CD4-positive, alpha-beta T cell (primary cell): ENCODE measurements around the gene HDAC9. TPM values are rescaled to one million over a fixed set of nuclear protein-coding genes. Genes with fewer than 3 reads are reported as not detected.

Experiments used
- ATAC-seq: fragments of 200-7000 bp; cut with Tn5 transposase; one replicate; pipeline ENCODE4 v1.10.0; 2022; ENCODE audit warnings: mild to moderate bottlenecking; ENCODE audit not compliant: poor library complexity
- CTCF ChIA-PET: fragments of 350-600 bp; sonication (Branson Sonifier 250); formaldehyde crosslinking; loops from one replicate; lab custom pipeline; 2021; ENCODE audit warnings: antibody characterized with exemption, inconsistent platforms; lab: Charles Lee
- POLR2A ChIA-PET: fragments of 350-600 bp; sonication (Branson Sonifier 250); formaldehyde crosslinking; loops from one replicate; lab custom pipeline; 2021; ENCODE audit warnings: antibody characterized with exemption, inconsistent platforms; lab: Charles Lee
- DNase-seq, 14 experiments: peaks; one replicate each; pipeline ENCODE4 v3.0.0-alpha.2; 2013 to 2020; ENCODE audit warnings: mixed read lengths in 2 of 14
- H3K27ac ChIP-seq, 2 donors: one replicate each; pipeline versions ENCODE4 v1.5.1 to v1.7.0; 2013; ENCODE audit warnings: low read length in 2 of 2, low read depth in 1 of 2, mild to moderate bottlenecking in 1 of 2
- H3K27me3 ChIP-seq, 2 experiments: 1 replicate in 1 of 2; 2 replicates in 1 of 2; pipeline versions ENCODE4 v1.6.1 to v1.7.0; 2013; ENCODE audit warnings: low read length in 2 of 2, control low read depth in 1 of 2, mild to moderate bottlenecking in 1 of 2, moderate library complexity in 1 of 2; ENCODE audit not compliant: insufficient read depth in 2 of 2, control insufficient read depth in 1 of 2
- H3K36me3 ChIP-seq: one replicate; pipeline ENCODE4 v1.6.1; 2013; ENCODE audit warnings: low read length, control low read depth; ENCODE audit not compliant: insufficient read depth
- H3K4me1 ChIP-seq: one replicate; pipeline ENCODE4 v1.6.1; 2013; ENCODE audit warnings: low read length, control low read depth; ENCODE audit not compliant: insufficient read depth
- H3K4me3 ChIP-seq: one replicate; pipeline ENCODE4 v1.5.1; 2013; ENCODE audit warnings: mild to moderate bottlenecking, low read length, moderate library complexity
- H3K9me3 ChIP-seq, 2 experiments: 1 replicate in 1 of 2; 2 replicates in 1 of 2; pipeline versions ENCODE4 v1.6.1 to v1.7.0; 2013; ENCODE audit warnings: low read length in 2 of 2, mild to moderate bottlenecking in 2 of 2, control low read depth in 1 of 2, moderate library complexity in 1 of 2; ENCODE audit not compliant: control insufficient read depth in 1 of 2, insufficient read depth in 1 of 2
- H3K27ac Mint-ChIP-seq: one replicate; pipeline ENCODE4 v1.8.0; 2020; ENCODE audit warnings: mixed read lengths
- H3K27me3 Mint-ChIP-seq: one replicate; pipeline ENCODE4 v1.8.0; 2021; ENCODE audit warnings: mixed read lengths
- H3K36me3 Mint-ChIP-seq: one replicate; pipeline ENCODE4 v1.8.0; 2021; ENCODE audit warnings: low read depth, mixed read lengths
- H3K4me1 Mint-ChIP-seq: one replicate; pipeline ENCODE4 v1.8.0; 2021; ENCODE audit warnings: low read depth, mixed read lengths
- H3K4me3 Mint-ChIP-seq: one replicate; pipeline ENCODE4 v1.8.0; 2020; ENCODE audit warnings: mild to moderate bottlenecking, mixed read lengths
- H3K9me3 Mint-ChIP-seq: one replicate; pipeline ENCODE4 v1.8.0; 2020; ENCODE audit warnings: mixed read lengths
- intact Hi-C, 2 experiments: fragments of 100-400 bp; cut with DNase I in 1 of 2; cut with micrococcal nuclease in 1 of 2; formaldehyde crosslinking; loops; one replicate each; pipeline versions ENCODE4 v1.15.1 to v1.9.0; 2023 to 2025; cut with DNase I, micrococcal nuclease
- total RNA-seq, 174 experiments: library from RNA in 2 of 174; stranded (reverse) in 2 of 174; gene quantifications; one replicate each; pipeline ENCODE4 v1.2.3 and lab custom pipeline; 2021 to 2026
- TF ChIP-seq, protein P1 (sequence below): fragments of 200-600 bp; IDR thresholded peaks from one replicate; pipeline ENCODE4 v1.8.0; 2022; ENCODE audit warnings: antibody characterized with exemption, mild to moderate bottlenecking

The HDAC9 gene
- total RNA-seq, 2 experiments from 2014 or later, result 0.73 to 1.2 TPM

- ChIA-PET POLR2A (no interaction called here), CTCF (no interaction called here)
- H3K4me1 ChIP-seq, result no peaks in the 10 kb centered on the region
- no peak overlapping the region for H3K4me3 ChIP-seq
- H3K9me3 Mint-ChIP-seq, result no peaks in the 10 kb centered on the region
- H3K9me3 ChIP-seq, result no peaks in the 10 kb centered on the region
- H3K36me3 ChIP-seq, result no peaks in the 10 kb centered on the region
- no peak overlapping the region for H3K27ac ChIP-seq
- DNase-seq, result no peak
- H3K27me3 ChIP-seq, result no peaks in the 10 kb centered on the region
- no peaks in the 10 kb centered on the region for H3K4me1 Mint-ChIP-seq
- no peaks in the 10 kb centered on the region for H3K27me3 Mint-ChIP-seq
- H3K4me3 Mint-ChIP-seq, result no peak overlapping the region
- H3K36me3 Mint-ChIP-seq, result no peaks in the 10 kb centered on the region
- intact Hi-C loops, result no loop called here
- TF ChIP-seq, protein P1, sequence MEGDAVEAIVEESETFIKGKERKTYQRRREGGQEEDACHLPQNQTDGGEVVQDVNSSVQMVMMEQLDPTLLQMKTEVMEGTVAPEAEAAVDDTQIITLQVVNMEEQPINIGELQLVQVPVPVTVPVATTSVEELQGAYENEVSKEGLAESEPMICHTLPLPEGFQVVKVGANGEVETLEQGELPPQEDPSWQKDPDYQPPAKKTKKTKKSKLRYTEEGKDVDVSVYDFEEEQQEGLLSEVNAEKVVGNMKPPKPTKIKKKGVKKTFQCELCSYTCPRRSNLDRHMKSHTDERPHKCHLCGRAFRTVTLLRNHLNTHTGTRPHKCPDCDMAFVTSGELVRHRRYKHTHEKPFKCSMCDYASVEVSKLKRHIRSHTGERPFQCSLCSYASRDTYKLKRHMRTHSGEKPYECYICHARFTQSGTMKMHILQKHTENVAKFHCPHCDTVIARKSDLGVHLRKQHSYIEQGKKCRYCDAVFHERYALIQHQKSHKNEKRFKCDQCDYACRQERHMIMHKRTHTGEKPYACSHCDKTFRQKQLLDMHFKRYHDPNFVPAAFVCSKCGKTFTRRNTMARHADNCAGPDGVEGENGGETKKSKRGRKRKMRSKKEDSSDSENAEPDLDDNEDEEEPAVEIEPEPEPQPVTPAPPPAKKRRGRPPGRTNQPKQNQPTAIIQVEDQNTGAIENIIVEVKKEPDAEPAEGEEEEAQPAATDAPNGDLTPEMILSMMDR, result no peak
- no peak for ATAC-seq
- no peak overlapping the region for H3K27ac Mint-ChIP-seq
These were observed 198.3 kb downstream of the HDAC9 start for GRCh38 chr7:18693816-18694215.

- Histone ChIP-seq H3K4me1 (no peaks in the 10 kb centered on the region), H3K4me3 (no peak overlapping the region), H3K36me3 (no peaks in the 10 kb centered on the region), H3K27ac (no peak overlapping the region), H3K27me3 (no peaks in the 10 kb centered on the region), H3K9me3 (no peaks in the 10 kb centered on the region)
- Mint-ChIP-seq H3K36me3 (no peaks in the 10 kb centered on the region), H3K4me3 (no peak overlapping the region), H3K27me3 (no peaks in the 10 kb centered on the region), H3K4me1 (no peaks in the 10 kb centered on the region), H3K9me3 (no peaks in the 10 kb centered on the region), H3K27ac (no peak overlapping the region)
- TF ChIP-seq, protein P1, result no peak
- CTCF ChIA-PET, result no interaction called here
- DNase-seq, result no peak
- POLR2A ChIA-PET, result no interaction called here
- intact Hi-C loops, result no loop called here
- no peak for ATAC-seq
These were observed 198.9 kb downstream of the HDAC9 start for GRCh38 chr7:18694484-18694883.

GRCh38 chr7:18694911-18695310 is 199.4 kb downstream of the HDAC9 start:
- Mint-ChIP-seq H3K36me3 (no peaks in the 10 kb centered on the region), H3K9me3 (no peaks in the 10 kb centered on the region), H3K27ac (no peak overlapping the region), H3K4me3 (no peak overlapping the region), H3K27me3 (no peaks in the 10 kb centered on the region), H3K4me1 (no peaks in the 10 kb centered on the region)
- H3K27ac ChIP-seq, result no peak overlapping the region
- intact Hi-C loops, result no loop called here
- TF ChIP-seq, protein P1, result no peak
- DNase-seq (no peak), ATAC-seq (no peak)
- H3K4me1 ChIP-seq, result no peaks in the 10 kb centered on the region
- no peaks in the 10 kb centered on the region for H3K36me3 ChIP-seq
- H3K9me3 ChIP-seq, result no peaks in the 10 kb centered on the region
- ChIA-PET POLR2A (no interaction called here), CTCF (no interaction called here)
- H3K4me3 ChIP-seq, result no peak overlapping the region
- no peaks in the 10 kb centered on the region for H3K27me3 ChIP-seq
